Type B pancreatic cell (in vitro differentiated cells): ENCODE data around the gene KCNAB1. TPM values are rescaled to one million over a fixed set of nuclear protein-coding genes. Genes with fewer than 3 reads are reported as not detected.

Experiments
- DNase-seq: peaks from one replicate; pipeline ENCODE4 v3.0.0; 2021; ENCODE audit warnings: mixed read lengths; ENCODE audit not compliant: unreplicated experiment; ENCODE audit errors: extremely low spot score
- H3K27ac Mint-ChIP-seq: 2 replicates; pipeline ENCODE4 v1.8.0; 2021; ENCODE audit warnings: mild to moderate bottlenecking, mixed read lengths
- H3K27me3 Mint-ChIP-seq: 2 replicates; pipeline ENCODE4 v1.8.0; 2021; ENCODE audit warnings: mixed read lengths
- H3K36me3 Mint-ChIP-seq: 2 replicates; pipeline ENCODE4 v1.8.0; 2021; ENCODE audit warnings: mixed read lengths
- H3K4me1 Mint-ChIP-seq: one replicate; pipeline ENCODE4 v1.8.0; 2021; ENCODE audit warnings: mixed read lengths; ENCODE audit not compliant: unreplicated experiment
- H3K4me3 Mint-ChIP-seq: 2 replicates; pipeline ENCODE4 v1.8.0; 2021; ENCODE audit warnings: mild to moderate bottlenecking, mixed read lengths
- H3K9me3 Mint-ChIP-seq: 2 replicates; pipeline ENCODE4 v1.8.0; 2021; ENCODE audit warnings: mixed read lengths
- total RNA-seq: library from RNA; stranded (reverse); gene quantifications from 2 replicates; pipeline ENCODE4 v1.2.1, GENCODE V29; 2021; ENCODE audit warnings: low replicate concordance
- TF ChIP-seq, protein P1 (sequence below): fragments of 200-600 bp; sonication (generic); conservative IDR thresholded peaks from 2 replicates; pipeline ENCODE4 v1.5.0; 2021; ENCODE audit warnings: antibody characterized with exemption, mild to moderate bottlenecking

Gene KCNAB1
- total RNA-seq, 1 donor from 2014 or later = 6.1 TPM

DNA sequence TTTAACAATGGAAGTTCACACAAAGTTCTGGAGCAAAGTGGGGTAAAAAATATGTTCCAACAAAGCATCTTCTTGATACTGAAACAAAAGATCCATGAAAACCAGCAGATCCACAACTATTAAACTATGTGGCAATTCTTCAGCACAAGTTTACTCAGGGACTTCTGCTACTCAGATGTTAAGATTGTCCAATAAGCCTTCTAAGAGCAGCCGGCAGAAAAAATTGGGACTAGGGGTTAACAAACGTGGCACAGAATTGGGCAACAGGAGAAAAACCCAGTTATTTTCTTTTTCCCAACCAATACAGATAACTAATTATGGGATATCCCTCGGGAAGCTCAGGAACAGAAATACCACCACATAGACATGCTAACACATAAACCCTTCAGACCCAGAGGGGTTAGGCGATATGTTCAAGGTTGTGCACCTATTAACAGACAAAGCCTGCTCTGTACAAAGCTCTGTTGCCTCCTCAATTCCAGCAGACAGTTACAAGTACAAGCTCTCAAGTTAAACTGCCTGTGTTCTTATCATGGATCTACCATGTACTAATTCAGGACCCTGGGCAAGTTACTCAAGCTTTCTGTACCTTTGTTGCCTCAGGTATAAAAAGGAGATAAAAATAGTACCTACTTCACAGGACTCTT, 427.8 kb downstream of the KCNAB1 start:
- no peak for DNase-seq
- peaks cover 59% of the 10 kb centered on the region for H3K36me3 Mint-ChIP-seq
- H3K4me1 Mint-ChIP-seq = peaks cover 33% of the 10 kb centered on the region
- no peak overlapping the region for H3K4me3 Mint-ChIP-seq
- no peak overlapping the region for H3K27ac Mint-ChIP-seq
- H3K9me3 Mint-ChIP-seq = no peaks in the 10 kb centered on the region
- TF ChIP-seq, protein P1, sequence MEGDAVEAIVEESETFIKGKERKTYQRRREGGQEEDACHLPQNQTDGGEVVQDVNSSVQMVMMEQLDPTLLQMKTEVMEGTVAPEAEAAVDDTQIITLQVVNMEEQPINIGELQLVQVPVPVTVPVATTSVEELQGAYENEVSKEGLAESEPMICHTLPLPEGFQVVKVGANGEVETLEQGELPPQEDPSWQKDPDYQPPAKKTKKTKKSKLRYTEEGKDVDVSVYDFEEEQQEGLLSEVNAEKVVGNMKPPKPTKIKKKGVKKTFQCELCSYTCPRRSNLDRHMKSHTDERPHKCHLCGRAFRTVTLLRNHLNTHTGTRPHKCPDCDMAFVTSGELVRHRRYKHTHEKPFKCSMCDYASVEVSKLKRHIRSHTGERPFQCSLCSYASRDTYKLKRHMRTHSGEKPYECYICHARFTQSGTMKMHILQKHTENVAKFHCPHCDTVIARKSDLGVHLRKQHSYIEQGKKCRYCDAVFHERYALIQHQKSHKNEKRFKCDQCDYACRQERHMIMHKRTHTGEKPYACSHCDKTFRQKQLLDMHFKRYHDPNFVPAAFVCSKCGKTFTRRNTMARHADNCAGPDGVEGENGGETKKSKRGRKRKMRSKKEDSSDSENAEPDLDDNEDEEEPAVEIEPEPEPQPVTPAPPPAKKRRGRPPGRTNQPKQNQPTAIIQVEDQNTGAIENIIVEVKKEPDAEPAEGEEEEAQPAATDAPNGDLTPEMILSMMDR = no peak
- H3K27me3 Mint-ChIP-seq = no peaks in the 10 kb centered on the region

GRCh38 chr3:156548902-156549301, 428.5 kb downstream of the KCNAB1 start:
- TF ChIP-seq, protein P1 = no peak
- Mint-ChIP-seq H3K36me3 (peaks cover 60% of the 10 kb centered on the region), H3K9me3 (no peaks in the 10 kb centered on the region), H3K27ac (no peak overlapping the region), H3K27me3 (no peaks in the 10 kb centered on the region), H3K4me3 (no peak overlapping the region), H3K4me1 (peaks cover 33% of the 10 kb centered on the region)
- no peak for DNase-seq

GRCh38 chr3:156551261-156551660, 430.9 kb downstream of the KCNAB1 start:
- Mint-ChIP-seq H3K36me3 (peaks cover 49% of the 10 kb centered on the region), H3K9me3 (no peaks in the 10 kb centered on the region), H3K27me3 (peaks cover 3% of the 10 kb centered on the region), H3K4me1 (peaks cover 30% of the 10 kb centered on the region), H3K4me3 (peak overlapping the region; percentile 66), H3K27ac (peak overlapping the region; percentile 18)
- TF ChIP-seq, protein P1 = no peak
- DNase-seq = no peak

GRCh38 chr3:156551746-156552145, 431.4 kb downstream of the KCNAB1 start:
- Mint-ChIP-seq H3K27me3 (peaks cover 3% of the 10 kb centered on the region), H3K36me3 (peaks cover 45% of the 10 kb centered on the region), H3K4me1 (peaks cover 30% of the 10 kb centered on the region), H3K9me3 (no peaks in the 10 kb centered on the region), H3K4me3 (peak overlapping the region; percentile 66), H3K27ac (peak overlapping the region; percentile 18)
- TF ChIP-seq, protein P1 = no peak
- no peak for DNase-seq

GRCh38 chr3:156552973-156553372, 432.6 kb downstream of the KCNAB1 start:
- Mint-ChIP-seq H3K36me3 (peaks cover 37% of the 10 kb centered on the region), H3K9me3 (no peaks in the 10 kb centered on the region), H3K4me1 (peaks cover 30% of the 10 kb centered on the region), H3K27me3 (peaks cover 3% of the 10 kb centered on the region), H3K4me3 (peak overlapping the region; percentile 93), H3K27ac (no peak overlapping the region)
- DNase-seq = no peak
- TF ChIP-seq, protein P1 = no peak
